HL-60 (cell line): ENCODE results near the gene RBPJ.

Source experiments
- DNase-seq, 2 experiments: peaks; one replicate each; pipeline ENCODE4 v3.0.0-alpha.2; 2010 to 2020; ENCODE audit warnings: low read depth in 1 of 2, low spot score in 1 of 2
- H3K27ac ChIP-seq: fragments of 250-450 bp; sonication (Bioruptor Pico); replicated peaks from 2 replicates; pipeline ENCODE4 v1.5.1; 2020; ENCODE audit warnings: mild to moderate bottlenecking, moderate library complexity
- H3K27me3 ChIP-seq: fragments of 250-450 bp; sonication (Bioruptor Pico); 2 replicates; pipeline ENCODE4 v1.5.1; 2021; ENCODE audit warnings: mild to moderate bottlenecking, moderate library complexity; ENCODE audit not compliant: insufficient read depth, poor library complexity, severe bottlenecking
- H3K4me3 ChIP-seq: replicated peaks from 2 replicates; pipeline ENCODE4 v1.5.1; 2011; ENCODE audit warnings: mild to moderate bottlenecking, control low read depth, low read length; ENCODE audit not compliant: insufficient read depth
- CTCF ChIP-seq: IDR thresholded peaks from one replicate; pipeline ENCODE4 v1.5.1; 2011; ENCODE audit warnings: low read length, control low read depth, inconsistent platforms; ENCODE audit not compliant: insufficient read depth
- GABPA ChIP-seq: IDR thresholded peaks from 2 replicates; pipeline ENCODE4 v1.6.1; 2012; ENCODE audit warnings: low read depth
- POLR2AphosphoS5 ChIP-seq: IDR thresholded peaks from 2 replicates; pipeline ENCODE4 v1.6.1; 2012; ENCODE audit warnings: low read depth
- SPI1 ChIP-seq: IDR thresholded peaks from 2 replicates; pipeline ENCODE4 v1.6.1; 2012; ENCODE audit warnings: low read depth, mild to moderate bottlenecking, borderline replicate concordance
- TF ChIP-seq, protein P1 (sequence below): IDR thresholded peaks from 2 replicates; pipeline ENCODE4 v1.6.1; 2012; ENCODE audit warnings: low read depth; ENCODE audit not compliant: insufficient replicate concordance

RBPJ gene

DNA sequence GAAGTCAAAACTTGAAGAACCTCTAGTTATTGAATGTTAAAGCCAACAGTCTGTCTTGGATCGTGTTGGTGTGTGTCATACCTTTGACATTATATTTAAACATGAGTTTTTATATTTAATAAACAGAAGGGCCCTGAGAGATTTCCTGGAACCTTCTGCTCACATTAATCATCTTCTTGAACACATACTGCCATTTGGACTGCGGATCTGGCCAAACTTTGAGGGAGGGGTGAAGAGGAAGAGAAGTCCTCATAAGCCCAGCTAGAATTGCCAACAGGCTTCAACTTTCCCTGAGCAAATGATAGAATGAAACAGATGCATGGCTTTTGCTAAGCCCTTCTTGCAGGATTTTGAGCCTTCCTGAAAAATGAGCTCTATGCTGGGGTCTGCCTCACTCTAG, 142.1 kb downstream of the RBPJ start:
- H3K27ac ChIP-seq = no peak overlapping the region
- no peak overlapping the region for H3K4me3 ChIP-seq
- H3K27me3 ChIP-seq = no peaks in the 10 kb centered on the region
- no peak for DNase-seq
- no peak for TF ChIP-seq GABPA
- TF ChIP-seq, protein P1, sequence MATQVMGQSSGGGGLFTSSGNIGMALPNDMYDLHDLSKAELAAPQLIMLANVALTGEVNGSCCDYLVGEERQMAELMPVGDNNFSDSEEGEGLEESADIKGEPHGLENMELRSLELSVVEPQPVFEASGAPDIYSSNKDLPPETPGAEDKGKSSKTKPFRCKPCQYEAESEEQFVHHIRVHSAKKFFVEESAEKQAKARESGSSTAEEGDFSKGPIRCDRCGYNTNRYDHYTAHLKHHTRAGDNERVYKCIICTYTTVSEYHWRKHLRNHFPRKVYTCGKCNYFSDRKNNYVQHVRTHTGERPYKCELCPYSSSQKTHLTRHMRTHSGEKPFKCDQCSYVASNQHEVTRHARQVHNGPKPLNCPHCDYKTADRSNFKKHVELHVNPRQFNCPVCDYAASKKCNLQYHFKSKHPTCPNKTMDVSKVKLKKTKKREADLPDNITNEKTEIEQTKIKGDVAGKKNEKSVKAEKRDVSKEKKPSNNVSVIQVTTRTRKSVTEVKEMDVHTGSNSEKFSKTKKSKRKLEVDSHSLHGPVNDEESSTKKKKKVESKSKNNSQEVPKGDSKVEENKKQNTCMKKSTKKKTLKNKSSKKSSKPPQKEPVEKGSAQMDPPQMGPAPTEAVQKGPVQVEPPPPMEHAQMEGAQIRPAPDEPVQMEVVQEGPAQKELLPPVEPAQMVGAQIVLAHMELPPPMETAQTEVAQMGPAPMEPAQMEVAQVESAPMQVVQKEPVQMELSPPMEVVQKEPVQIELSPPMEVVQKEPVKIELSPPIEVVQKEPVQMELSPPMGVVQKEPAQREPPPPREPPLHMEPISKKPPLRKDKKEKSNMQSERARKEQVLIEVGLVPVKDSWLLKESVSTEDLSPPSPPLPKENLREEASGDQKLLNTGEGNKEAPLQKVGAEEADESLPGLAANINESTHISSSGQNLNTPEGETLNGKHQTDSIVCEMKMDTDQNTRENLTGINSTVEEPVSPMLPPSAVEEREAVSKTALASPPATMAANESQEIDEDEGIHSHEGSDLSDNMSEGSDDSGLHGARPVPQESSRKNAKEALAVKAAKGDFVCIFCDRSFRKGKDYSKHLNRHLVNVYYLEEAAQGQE = no peak
- no peak for TF ChIP-seq SPI1
- TF ChIP-seq POLR2AphosphoS5 = no peak
- TF ChIP-seq CTCF = no peak

GRCh38 chr4:26463386-26463785, 142.6 kb downstream of the RBPJ start:
- H3K27me3 ChIP-seq = no peaks in the 10 kb centered on the region

DNA sequence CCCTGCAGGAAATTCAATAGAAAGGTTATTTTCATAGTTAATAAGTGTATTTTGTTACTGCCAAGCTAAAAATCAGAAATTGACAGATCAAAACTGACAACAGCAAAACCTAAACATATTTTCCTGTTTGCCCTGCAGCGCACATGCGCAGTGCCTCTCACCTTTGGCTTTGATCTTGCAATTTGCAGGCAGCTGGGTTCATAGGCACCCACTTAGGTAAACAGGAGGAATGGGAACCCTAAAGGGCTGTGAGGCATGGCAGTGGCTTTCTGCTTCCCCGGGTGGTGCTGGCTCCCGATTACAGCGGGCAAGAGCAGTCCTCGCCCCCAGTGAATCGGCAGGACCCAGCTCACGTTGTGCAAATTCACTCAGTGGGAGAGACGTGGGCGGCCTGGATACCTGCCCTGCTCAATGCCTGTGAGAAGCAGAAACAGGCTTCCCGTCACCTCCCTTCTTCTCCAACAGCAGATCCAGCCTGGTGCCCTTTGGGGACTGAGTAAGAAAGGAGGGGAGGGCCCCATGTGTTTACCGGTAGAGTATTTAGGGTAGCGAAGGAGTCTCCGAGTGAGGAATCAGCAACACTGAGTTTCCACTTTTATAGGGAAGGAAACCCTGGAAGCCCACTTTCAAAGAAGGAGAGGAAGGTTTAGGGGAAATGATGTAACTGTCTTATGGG, 143.7 kb downstream of the RBPJ start:
- Histone ChIP-seq H3K4me3 (no peak overlapping the region), H3K27ac (no peak overlapping the region), H3K27me3 (no peaks in the 10 kb centered on the region)
- no peak for DNase-seq
- TF ChIP-seq CTCF (no peak), GABPA (no peak), POLR2AphosphoS5 (no peak), SPI1 (no peak)
- TF ChIP-seq, protein P1 = no peak

More at GRCh38 chr4:26463386-26463785, 142.6 kb downstream of the RBPJ start:
- no peak overlapping the region for H3K27ac ChIP-seq
- no peak for DNase-seq
- no peak for TF ChIP-seq GABPA
- no peak for TF ChIP-seq CTCF
- no peak for TF ChIP-seq SPI1
- TF ChIP-seq, protein P1 = no peak
- H3K4me3 ChIP-seq = no peak overlapping the region
